HG03159 (cell line): ENCODE data around the gene PNMA8C.

Source experiments
- ATAC-seq: cut with Tn5 transposase; IDR thresholded peaks from one replicate; pipeline ENCODE4 v1.9.1; 2021; ENCODE audit warnings: mild to moderate bottlenecking, moderate library complexity; ENCODE audit not compliant: unreplicated experiment

PNMA8C gene

DNA sequence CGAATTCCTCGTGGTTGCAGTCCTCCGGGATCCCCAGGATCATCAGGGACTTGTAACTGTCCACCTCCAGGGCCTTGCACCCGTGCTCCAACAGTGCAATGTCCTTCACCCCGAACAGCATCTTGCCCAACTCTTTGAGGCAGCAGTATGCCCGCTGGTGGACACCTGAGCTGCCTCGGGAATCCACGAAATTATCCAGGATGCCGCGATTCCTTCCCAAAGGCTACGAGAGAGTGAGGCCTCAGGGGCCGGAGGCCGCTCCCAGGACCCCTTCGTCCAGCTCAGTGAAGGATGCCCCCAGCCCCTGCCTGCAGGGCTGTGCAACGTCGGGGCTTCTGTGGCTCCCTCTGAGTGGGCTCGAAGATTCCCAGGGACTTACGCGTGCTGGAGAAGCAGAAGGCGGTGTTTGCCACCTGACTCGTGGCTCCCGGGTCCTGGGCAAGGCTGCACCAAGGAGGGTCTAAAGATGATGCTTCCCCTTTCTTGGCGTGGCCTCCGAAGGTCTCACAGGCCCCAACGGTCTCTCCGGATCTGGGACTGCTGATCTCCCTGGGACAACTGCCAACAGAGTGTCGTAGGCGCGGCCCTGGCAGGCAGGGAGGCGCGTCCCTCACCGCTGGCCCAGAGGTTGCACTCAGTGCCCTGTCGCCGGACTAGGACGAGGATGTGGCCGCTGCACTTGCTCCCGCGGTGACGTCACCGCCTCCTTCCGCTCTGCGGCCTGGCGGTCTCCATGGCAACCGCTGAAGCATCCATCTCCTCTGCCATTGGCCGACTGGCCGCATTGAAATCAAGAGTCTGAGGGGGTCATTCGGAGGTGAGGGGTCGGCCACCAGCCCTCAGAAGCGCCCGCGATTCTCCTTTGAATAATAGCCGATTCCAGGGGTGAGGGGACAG, at the start of gene PNMA8C:
Gene PNMA8C, minus strand, starts transcription at position 698 of the 897 bp plus-strand sequence. Its CDS starts 577 bp downstream, at position 121.
- ATAC-seq, result no peak

- no peak for ATAC-seq
Measured at GRCh38 chr19:46475986-46476385, 47.2 kb upstream of the PNMA8C start.

DNA sequence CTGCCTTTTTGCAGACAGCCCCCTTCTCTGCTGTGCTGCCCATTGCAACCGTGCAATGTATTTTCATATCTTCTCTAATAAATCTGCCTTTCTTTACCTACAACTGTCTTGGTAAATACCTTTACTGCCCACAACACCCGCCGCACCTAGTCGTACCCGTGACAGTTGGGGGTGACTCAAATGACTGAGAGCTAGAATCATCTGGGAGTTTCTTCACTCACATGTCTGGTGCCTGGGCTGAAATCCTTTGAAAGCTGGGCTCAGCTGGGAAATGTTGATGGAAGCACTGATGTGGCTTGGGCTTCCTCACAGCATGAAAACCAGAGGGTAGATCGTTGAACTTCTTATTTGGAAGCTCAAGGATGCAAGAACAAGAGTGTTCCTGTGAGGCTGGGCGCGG, 45.5 kb upstream of the PNMA8C start:
- no peak for ATAC-seq

DNA sequence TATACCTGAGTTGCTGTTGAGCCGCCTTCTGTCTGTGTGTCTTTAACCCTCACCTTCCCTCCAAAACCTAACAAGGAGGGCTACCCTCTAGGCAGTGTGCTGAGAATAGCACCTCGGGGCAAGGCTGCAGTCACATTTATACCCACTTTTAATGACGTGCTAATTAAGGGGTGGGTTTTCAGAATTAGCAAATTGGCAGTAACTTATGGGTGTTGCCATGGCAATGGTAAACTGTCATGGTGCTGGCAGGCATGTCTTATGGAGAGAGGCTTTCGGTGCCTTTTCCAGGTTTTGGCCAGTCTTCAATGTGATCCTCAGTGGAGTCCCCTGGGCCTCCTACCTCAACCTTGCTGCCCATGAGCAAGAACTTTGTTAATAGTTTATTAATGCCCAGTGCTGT, 43.9 kb upstream of the PNMA8C start:
- ATAC-seq, result no peak

DNA sequence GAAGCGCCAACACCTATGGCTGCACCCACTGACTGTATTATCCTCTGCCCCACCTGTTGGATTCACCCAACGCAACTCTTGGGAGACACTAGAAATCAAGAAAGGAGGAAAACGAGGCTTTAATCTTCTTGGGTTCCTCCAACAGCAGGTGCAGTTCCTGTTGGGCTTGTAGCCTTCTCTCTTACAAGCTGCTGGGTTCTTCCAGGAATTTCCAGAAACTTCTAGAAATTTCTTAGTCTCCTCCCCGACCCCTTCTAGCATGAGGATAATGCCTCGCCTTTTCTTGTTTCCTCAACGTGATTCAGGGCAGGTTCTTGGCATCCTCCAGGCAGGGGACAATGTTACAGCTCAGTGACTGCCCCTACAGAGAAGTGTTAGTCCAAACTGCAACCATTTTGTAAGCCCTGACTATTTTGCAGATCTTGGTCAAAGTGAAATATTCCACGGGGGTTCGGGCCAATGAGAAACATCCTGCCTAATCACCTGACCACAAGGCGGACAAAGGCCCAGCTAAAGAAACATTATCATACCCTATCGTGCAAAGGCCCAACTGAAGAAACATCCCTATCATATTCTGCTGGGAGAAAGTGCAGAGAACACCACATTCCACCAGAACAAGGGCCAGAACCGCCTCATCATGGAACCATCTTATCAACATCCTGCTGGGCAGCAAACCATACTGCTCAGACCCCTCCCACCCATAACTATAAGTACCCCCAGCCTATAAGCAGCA, 43.2 kb upstream of the PNMA8C start:
- no peak for ATAC-seq

DNA sequence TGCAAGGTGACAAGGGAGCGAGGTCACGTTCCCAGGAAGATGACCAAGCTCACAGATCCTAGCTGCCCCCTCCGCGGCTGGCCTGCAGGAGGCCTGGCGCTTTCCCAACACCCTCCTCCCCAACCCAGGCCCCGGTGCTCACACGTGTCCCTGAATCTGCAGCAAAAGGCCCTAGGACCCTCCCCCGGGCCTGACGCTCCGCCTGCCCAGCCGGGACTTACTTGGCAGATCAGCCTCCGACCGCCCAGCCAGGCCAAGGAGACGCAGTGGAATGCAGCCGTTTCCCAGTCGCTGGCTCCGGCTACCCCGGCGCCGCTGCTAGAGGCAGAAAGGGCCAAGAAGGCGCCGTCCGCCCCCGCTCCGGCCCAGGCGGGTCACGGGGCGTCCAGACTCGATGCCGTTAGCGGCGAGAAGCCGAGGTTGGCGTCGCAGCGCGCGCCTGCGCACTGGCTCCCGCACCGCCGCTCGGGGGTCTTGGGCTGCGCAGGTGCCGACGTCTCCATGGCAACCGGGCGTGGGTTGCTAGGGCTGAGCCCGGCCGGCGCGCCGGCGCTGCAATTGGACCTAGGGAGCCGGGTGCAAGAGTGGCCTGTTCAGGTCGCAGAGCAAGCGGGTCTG, 42.5 kb upstream of the PNMA8C start, which contains the start of gene PNMA8A:
Gene PNMA8A, minus strand, starts transcription at position 448 of the 618 bp plus-strand sequence. CDS start 528 bp downstream, outside the sequence.
- no peak for ATAC-seq

GRCh38 chr19:46470376-46470775, 41.6 kb upstream of the PNMA8C start:
- ATAC-seq, result no peak

DNA sequence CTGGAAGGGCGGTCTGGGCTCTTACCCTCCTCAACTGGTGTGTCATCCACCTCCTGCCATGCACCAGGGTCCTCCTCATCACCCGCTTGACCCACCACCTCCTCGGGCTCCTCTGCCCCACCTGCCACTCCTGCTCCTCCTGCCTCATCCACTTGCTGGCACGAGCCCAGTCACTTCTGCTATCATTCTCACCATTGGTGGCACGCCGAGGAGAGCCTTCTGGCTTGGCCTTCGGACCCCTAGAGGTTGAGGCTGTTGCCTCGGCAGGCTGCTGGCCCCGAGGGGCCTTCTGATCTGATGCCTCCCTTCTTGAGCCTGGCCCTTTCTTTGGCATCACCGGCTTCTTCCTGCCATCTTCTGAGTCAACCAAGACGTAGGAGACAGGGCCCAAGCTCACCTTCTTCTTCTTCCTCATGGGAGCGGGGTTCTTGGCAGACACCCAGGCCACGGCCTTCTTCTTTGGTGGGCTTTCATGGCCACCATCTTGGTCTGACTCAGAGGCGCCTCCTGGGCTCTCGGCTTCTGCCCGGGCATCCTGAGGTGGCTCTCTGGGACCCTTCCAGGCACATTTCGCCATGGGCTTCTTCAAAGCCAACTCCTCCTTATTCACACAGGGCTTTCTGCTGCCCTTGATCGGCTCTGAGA, 40.9 kb upstream of the PNMA8C start:
- no peak for ATAC-seq

DNA sequence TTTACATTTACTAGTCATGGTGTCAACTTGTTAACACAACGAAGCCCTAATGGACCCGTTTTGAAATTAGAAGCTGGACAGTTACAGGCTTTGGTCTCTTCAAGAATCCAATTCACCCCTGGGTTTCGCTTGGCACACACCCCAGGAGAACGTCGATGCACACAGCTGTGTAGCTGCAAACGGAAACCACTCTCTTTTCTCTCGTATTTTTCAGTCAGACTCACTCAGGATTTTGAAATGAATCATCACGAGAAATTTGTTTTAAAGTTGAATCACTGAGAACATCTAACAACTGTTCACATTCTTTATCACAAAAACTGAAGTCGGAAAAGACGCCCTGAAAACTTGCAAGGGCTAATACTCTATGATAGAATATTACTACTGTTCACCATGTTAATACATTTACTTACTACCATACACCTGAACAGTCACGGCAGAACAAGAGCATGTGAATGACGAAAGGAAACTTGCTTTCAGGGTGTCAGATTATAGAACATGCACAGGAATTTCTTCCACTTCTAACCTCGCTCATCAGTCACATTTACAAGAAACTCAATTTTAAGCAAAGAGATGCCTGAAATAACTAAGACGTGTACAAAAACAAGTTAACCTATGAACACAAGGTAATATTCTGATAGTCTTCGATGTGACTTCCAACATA, 37.9 kb upstream of the PNMA8C start:
- ATAC-seq, result no peak

GRCh38 chr19:46463516-46463915, 34.8 kb upstream of the PNMA8C start:
- ATAC-seq, result no peak

DNA sequence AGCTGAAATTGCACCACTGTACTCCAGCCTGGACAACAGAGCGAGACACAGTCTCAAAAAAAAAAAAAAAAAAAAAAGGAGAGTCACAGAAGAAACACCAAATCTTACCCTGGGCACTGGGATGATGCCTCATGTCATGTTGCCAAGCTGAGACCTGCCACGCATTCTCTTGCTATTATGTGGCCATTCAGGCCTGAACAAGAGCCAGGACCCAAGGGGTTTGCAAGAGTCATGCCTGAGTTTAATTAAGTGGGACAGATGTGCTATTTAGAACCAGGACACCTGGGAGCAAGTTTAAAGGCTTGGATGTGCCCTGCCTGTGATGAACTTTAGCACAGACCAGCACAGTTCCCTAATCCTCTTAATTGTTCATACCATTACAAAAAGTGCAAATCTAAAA, 32.8 kb upstream of the PNMA8C start:
- no peak for ATAC-seq

DNA sequence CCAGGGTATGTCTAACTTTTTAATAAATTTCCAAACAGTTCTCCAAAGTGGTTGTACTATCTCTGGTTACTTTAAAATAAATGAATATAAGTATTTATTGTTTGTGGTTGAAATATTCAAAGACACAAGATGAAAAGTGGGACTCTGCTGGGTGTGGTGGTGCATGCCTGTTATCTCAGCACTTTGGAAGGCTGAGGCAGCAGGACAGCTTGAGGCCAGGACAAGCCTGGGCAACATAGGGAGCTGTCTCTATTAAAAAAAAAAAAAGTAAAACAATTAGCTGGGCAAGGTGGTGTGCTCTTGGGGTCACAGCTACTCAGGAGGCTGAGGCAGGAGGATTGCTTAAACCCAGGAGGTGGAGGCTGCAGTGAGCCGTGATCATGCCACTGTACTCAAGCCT, 32.2 kb upstream of the PNMA8C start:
- ATAC-seq, result no peak

- no peak for ATAC-seq
Measured at GRCh38 chr19:46460055-46460454, 31.3 kb upstream of the PNMA8C start.

- ATAC-seq, result no peak
Measured at GRCh38 chr19:46456930-46457329, 28.2 kb upstream of the PNMA8C start.

DNA sequence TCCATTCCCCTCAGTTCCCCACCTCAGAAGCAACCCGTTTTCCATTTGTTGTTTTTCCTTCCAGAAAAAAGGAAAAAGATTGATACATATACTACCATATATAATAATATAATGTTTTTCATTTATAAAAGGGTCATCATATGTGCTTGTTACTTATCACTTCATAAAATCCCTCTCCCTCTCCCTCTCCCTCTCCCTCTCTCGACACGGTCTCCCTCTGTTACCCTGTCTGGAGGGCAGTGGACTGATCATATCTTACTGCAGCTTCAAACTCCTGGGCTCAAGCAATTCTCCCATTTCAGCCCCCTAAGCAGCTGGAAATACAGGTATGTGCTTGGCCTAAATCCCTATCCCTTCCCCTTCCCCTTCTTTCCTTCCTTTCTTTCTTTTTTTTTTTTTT, 25.5 kb upstream of the PNMA8C start:
- ATAC-seq, result no peak

- no peak for ATAC-seq
Measured at GRCh38 chr19:46453661-46454060, 24.9 kb upstream of the PNMA8C start.

GRCh38 chr19:46452186-46452585, 23.4 kb upstream of the PNMA8C start:
- no peak for ATAC-seq

- ATAC-seq, result no peak
Measured at GRCh38 chr19:46451352-46451751, 22.6 kb upstream of the PNMA8C start.

- ATAC-seq, result no peak
Measured at GRCh38 chr19:46450737-46451136, 22.0 kb upstream of the PNMA8C start.

DNA sequence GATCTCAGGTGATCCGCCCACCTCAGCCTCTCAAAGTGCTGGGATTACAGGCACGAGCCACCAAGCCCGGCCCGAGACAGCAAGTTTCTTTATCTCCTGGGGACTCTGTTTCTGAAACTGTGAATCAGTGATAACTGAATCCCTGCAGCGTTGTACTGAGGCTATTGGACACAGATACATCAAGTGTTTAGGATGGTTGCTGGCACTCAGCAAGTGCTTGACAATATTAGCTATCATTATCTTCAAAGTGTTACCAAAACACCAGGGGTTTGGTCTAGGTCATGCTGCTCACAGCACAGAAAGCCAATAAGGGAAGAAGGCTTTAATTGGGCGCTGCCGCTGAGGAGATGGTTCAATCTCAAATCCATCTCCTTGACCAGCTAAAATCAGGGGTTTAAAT, 20.5 kb upstream of the PNMA8C start:
- ATAC-seq, result no peak

GRCh38 chr19:46448601-46449000, 19.9 kb upstream of the PNMA8C start:
- no peak for ATAC-seq
